Measurements from ENCODE around the gene SGSM1. TPM values are rescaled to one million over a fixed set of nuclear protein-coding genes. Genes with fewer than 3 reads are reported as not detected.

Gene SGSM1
- polyA plus RNA-seq, 1 of the 3 experiments (the other 2 are of a cell fraction) = 0.15 TPM

DNA sequence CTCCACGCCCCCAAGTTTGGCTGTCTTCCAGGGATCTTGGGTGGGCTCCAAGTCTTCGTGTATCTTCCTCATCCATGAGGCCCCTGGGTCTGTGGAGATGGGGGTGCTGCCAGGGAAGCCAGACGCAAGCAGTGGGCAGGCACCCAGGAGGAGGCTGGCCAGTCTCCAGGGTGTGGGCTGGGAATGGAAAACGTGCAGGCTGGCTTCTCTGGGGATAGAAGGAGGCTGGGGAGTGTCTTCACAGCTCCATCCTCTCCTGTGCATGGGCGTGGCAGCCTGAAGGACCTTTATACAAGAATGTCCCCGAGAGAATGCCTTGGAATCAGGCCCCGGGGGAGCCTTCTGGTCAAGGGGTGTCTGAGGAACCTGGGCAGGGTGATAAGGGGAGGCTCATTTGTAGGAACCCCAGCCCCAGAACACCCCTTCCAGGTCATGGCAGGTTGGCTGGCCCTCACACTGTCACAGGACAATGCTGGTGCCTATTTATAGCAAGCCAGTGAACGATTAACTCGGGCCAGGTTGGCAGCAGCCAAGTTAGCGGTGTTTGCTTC, 14.0 kb downstream of the SGSM1 start:
- H3K36me3 ChIP-seq (replicated peaks in 1 of 2; ENCODE audit: control insufficient read depth in 1 of 2, insufficient read depth in 2 of 2, low read length in 1 of 2) = no peaks in the 10 kb centered on the region
- CTCF ChIA-PET = interaction anchor here (1.6 to 2.2 kb wide), 2 partner anchors 17 to 30 kb away, joined by 3 to 13 read pairs; no protein-coding TSS in a partner anchor
- no peaks in the 10 kb centered on the region for H3K27me3 ChIP-seq (ENCODE audit: insufficient read depth)
- peak; percentile 62 for DNase-seq
- no peaks in the 10 kb centered on the region for H3K9me3 ChIP-seq
- 31% methylated on average over 8 of the region's 10 CpGs for WGBS (ENCODE audit: low lambda C conversion rate)
- H4K20me1 ChIP-seq (ENCODE audit: insufficient read depth) = no peaks in the 10 kb centered on the region
- peak overlapping the region in 1 of 2 experiments; percentile 48; a peak in 2 of 4 replicates for H3K27ac ChIP-seq (ENCODE audit: low read depth in 2 of 2, low read length in 1 of 2)
- H3K4me2 ChIP-seq = no peak overlapping the region
- H3K4me1 ChIP-seq (ENCODE audit: control insufficient read depth in 1 of 2, insufficient read depth in 2 of 2, low read depth in 1 of 2, low read length in 1 of 2) = peaks cover 0 to 23% of the 10 kb centered on the region in 2 experiments; a peak in 1 of 4 replicates
- no peak overlapping the region for H2AFZ ChIP-seq (ENCODE audit: low read depth)
- H3K9ac ChIP-seq = no peak overlapping the region
- POLR2A ChIA-PET = interaction anchor here (0.6 kb wide), 1 partner anchor 9 kb away, joined by 4 read pairs; no protein-coding TSS in a partner anchor
- no peaks in the 10 kb centered on the region for H3K9me2 ChIP-seq
- no peak overlapping the region for H3K4me3 ChIP-seq (ENCODE audit: low read depth in 2 of 2, low read length in 1 of 2)
- no peaks in the 10 kb centered on the region for H3K79me2 ChIP-seq (ENCODE audit: insufficient read depth)
- H3F3A ChIP-seq (replicated peaks; ENCODE audit: insufficient read depth) = no peaks in the 10 kb centered on the region
- TF ChIP-seq FOXJ3 (CRISPR knock-in tag; IDR thresholded peaks at IDR 0.05) (peak; percentile 17; the same call in 1 of the 2 replicates), MXI1 (IDR thresholded peaks at IDR 0.05; ENCODE audit: low read depth, low read length) (0 out of 2 replicates have a peak, but pooled peaks have one; percentile 31), TCF12 (IDR thresholded peaks at IDR 0.05) (no peak)

GRCh38 chr22:24822471-24822870, 16.5 kb downstream of the SGSM1 start:
- no peak overlapping the region for H3K4me2 ChIP-seq
- no peaks in the 10 kb centered on the region for H3K27me3 ChIP-seq (ENCODE audit: insufficient read depth)
- no peaks in the 10 kb centered on the region for H3K36me3 ChIP-seq (replicated peaks in 1 of 2; ENCODE audit: control insufficient read depth in 1 of 2, insufficient read depth in 2 of 2, low read length in 1 of 2)
- no peaks in the 10 kb centered on the region for H3K79me2 ChIP-seq (ENCODE audit: insufficient read depth)
- no peaks in the 10 kb centered on the region for H3K9me2 ChIP-seq
- H3K9ac ChIP-seq = no peak overlapping the region
- no peak overlapping the region for H2AFZ ChIP-seq (ENCODE audit: low read depth)
- ChIA-PET POLR2A (no interaction called here), CTCF (interaction anchor here (4.9 kb wide), 1 partner anchor 20 kb away, joined by 36 read pairs; no protein-coding TSS in a partner anchor)
- WGBS (ENCODE audit: low lambda C conversion rate) = 0% methylated on average over 2 of the region's 2 CpGs
- H4K20me1 ChIP-seq (ENCODE audit: insufficient read depth) = no peaks in the 10 kb centered on the region
- no peak for TF ChIP-seq FOSL2 (IDR thresholded peaks at IDR 0.05; ENCODE audit: borderline replicate concordance, low read depth)
- no peak for TF ChIP-seq CTCF (IDR thresholded peaks at IDR 0.05)
- TF ChIP-seq EZH2phosphoT487 (IDR thresholded peaks at IDR 0.05; ENCODE audit: borderline replicate concordance, low read depth) = no peak
- TF ChIP-seq PBX3 (IDR thresholded peaks at IDR 0.05) = no peak
- TF ChIP-seq TAF1 (IDR thresholded peaks at IDR 0.05; ENCODE audit: borderline replicate concordance, low read depth, low read length) = no peak
- no peak for TF ChIP-seq RXRA (IDR thresholded peaks at IDR 0.05; ENCODE audit: borderline replicate concordance, low read depth)
- no peak for TF ChIP-seq YY1 (IDR thresholded peaks at IDR 0.05; ENCODE audit: low read depth)
- no peak for TF ChIP-seq TCF12 (IDR thresholded peaks at IDR 0.05)
- no peak for TF ChIP-seq ELF1 (IDR thresholded peaks at IDR 0.05)
- H3F3A ChIP-seq (replicated peaks; ENCODE audit: insufficient read depth) = no peaks in the 10 kb centered on the region
- no peaks in the 10 kb centered on the region for H3K9me3 ChIP-seq
- H3K27ac ChIP-seq (ENCODE audit: low read depth in 2 of 2, low read length in 1 of 2) = no peak overlapping the region
- H3K4me3 ChIP-seq (ENCODE audit: low read depth in 2 of 2, low read length in 1 of 2) = no peak overlapping the region
- H3K4me1 ChIP-seq (ENCODE audit: control insufficient read depth in 1 of 2, insufficient read depth in 2 of 2, low read depth in 1 of 2, low read length in 1 of 2) = peaks cover 0 to 16% of the 10 kb centered on the region in 2 experiments; a peak in 1 of 4 replicates
- DNase-seq = no peak

Measured in SK-N-SH (cell line).